HuH-7 (cell line): Measurements from ENCODE around the gene TM4SF5.

Experiments
- DNase-seq: peaks from one replicate; pipeline ENCODE4 v3.0.0; 2011; ENCODE audit warnings: low spot score

Gene TM4SF5

DNA sequence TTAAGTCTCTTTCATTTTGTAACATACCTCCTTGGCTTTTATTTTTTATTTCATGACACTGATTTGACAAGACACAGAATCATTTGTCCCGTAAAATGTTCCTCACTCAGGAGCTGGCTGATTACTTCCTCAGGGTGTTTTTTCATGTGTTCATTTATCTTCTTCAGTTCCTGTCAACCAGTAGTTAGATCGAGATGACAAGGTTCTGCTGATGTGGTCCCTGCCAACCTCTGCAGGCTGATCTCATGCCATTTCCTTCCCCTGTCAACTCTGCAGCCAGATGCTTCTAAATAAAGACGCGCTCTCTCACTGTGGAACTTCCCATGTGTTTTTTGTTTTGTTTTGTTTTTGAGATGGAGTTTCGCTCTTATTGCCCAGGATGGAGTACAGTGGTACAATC lies 23.8 kb upstream of the TM4SF5 start:
- DNase-seq = no peak

DNA sequence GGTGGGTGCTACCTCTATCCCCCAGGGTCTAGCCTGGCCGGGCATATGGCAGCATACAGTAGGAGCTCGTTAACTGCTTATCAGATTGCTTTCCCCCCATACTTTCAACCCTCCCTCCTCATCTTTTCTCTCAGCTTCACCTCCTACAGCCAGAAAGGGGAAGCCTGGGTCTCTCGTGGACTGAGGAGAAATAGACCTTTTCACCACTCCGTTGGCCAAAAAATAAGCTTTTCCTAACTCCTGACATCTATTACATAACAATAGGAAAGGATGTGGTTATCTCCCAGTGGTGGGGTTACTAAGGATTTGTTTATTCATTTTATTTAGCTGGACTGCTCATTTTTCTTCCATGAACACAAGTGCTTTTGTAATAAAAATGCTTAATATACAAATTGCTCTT lies 23.0 kb upstream of the TM4SF5 start:
- no peak for DNase-seq

DNA sequence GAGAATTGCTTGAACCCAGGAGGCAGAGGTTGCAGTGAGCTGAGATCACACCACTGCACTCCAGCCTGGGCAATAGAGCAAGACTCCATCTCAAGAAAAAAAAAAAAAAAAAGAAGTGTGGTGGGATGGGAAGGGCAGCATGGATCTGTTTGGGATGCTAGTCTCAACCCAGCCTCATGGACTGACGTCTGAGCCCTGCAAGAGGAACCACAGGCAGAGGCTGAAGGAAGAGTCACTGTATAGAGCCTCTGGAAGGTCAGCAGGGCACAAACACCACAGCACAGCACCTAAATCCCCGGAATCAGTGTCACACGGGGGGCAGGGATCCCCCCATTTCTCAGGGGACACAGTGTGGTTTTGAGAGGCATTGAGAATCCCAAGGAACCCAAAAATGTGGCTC lies 21.1 kb upstream of the TM4SF5 start:
- DNase-seq = no peak

DNA sequence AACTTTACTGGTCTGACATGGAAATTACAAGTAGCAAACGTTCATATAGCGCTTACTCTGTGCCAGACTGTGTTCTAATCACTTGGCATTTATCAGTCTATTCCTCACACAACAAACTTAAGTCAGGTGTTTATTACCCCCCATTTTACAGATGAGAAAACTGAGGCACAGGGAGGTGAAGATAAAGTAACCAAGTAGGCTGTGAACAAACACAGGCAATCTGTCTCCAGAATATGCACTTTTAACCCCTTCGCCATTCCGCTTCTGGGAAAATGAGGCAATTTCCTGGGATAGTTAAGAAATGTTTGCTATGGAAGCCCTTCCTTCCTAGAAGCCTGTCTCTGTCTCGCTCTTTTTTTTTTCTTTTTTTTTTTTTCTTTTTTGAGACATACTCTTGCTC lies 19.8 kb upstream of the TM4SF5 start:
- no peak for DNase-seq

DNA sequence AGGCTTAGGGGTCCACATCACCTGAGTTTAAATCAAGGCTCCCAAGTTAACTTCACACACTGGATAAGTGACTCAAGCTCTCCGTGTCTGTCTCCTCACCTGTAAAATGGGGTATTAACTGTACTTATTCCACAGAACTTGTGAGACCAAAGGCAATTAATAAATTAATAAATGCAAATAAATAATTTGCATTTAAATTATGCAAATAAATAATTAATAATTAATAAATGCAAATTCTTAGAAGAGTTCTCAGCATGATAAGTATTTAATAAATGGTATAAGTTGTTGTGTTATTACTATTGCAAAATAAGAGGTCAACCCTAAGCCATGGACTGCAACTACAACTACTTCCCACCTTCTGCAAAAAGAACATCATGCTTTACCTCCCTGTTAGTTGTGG lies 18.3 kb upstream of the TM4SF5 start:
- no peak for DNase-seq

DNA sequence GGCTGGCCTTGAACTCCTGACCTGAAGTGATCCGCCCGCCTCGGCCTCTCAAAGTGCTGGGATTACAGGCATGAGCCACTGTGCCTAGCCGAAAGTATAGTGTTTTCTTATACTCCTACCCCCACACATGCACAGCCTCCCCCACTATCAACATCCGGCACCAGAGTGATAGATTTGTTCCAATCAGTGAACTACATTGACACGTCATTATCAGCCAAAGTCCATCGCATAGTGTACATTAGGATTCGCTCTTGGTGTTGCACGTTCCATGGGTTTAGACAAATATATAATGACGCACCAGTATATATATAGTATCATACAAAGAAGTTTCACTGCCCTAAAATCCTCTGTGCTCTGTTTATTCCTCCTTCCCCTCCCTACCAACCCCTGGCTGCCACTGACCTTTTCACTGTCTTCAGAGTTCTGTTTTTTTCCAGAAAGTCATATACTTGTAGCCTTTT lies 11.9 kb upstream of the TM4SF5 start:
- DNase-seq = peak; percentile 46

DNA sequence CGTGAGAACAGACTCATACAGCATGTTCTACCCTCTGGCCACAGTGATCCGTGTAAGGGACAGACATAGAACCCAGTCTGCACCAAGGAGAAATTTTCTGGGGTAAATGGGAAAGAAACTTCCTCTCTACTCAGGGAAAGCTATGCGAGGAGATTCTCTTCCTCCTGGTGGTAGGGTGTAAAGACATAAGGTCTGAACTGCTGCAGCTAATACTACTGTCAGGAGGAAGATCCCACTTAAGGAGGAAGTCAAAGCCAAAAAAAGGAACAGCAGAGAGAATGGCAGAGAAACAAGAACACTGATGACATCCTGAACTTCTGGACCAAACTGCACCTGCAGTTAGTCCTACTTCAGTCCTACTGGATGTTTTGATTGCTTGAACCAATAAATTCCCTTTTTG lies 7.1 kb upstream of the TM4SF5 start:
- no peak for DNase-seq

DNA sequence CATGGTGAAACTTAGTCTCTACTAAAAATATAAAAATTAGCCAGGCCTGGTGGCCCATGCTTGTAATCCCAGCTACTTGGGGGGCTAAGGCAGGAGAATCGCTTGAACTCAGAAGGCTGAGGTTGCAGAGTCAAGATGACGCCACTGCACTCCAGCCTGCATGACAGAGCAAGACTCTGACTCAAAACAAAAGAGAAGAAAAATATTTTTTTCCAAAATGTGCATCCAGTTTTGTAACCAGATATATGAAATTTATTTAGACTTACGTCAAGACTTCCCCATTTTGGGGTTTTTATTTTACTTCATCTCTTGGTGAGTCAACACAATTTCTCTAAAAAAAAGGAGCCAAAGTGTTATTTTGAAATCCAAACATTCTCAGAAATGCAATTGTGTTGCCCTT lies 5.5 kb upstream of the TM4SF5 start:
- no peak for DNase-seq

DNA sequence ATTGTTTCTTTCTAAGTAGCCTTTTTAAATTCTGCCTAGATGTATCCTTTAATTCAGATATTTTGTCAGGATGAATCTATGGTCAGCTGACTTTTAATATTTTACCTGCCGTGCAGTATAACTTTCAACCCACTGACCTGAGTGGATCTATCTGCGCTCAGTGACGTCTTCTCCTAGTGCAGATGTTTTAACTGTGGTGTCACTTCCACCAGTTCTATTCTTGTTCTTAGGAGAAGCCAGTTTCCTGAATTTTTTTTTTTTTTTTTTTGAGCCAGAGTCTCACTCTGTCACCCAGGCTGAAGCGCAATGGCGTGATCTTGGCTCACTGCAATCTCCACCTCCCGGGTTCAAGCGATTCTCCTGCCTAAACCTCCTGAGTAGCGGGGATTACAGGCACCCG lies 5.0 kb upstream of the TM4SF5 start:
- no peak for DNase-seq

DNA sequence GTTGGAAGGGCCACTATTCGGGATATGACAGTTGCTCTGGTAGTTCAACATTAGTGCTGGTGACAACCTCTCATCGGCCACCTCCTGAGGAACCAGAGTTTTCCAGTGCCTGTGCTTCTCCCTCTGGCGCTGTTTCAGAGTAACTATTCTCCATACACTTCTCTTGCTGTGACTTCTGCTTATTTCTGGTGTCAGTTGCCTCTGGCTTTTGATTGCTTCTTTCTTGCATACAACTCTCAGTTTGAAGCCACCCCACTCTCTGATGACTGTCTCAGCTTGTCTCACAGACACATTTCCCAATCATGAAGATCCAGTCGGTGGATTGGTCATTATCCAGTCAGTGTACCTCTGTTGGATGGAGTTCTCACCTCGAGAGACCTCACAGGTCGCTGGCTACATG lies 3.4 kb upstream of the TM4SF5 start:
- no peak for DNase-seq

DNA sequence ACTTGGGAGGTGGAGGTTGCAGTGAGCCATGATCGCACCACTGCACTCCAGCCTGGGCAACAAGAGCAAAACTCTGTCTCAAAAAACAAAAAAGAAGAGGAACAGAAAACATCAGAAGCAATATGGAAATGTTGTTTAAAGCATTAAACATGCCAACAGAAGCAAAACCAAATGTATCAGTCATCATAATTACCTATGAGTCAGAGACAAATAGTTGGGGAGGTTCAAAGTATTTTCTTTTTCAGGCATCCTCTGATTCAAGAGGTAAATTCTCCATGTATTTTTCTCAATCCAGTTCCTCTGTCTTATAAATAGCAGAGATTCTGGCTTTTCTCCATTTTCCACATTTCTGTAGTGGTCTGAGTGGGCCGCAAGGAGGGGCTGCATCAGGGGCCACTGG lies 2.1 kb upstream of the TM4SF5 start:
- DNase-seq = no peak

DNA sequence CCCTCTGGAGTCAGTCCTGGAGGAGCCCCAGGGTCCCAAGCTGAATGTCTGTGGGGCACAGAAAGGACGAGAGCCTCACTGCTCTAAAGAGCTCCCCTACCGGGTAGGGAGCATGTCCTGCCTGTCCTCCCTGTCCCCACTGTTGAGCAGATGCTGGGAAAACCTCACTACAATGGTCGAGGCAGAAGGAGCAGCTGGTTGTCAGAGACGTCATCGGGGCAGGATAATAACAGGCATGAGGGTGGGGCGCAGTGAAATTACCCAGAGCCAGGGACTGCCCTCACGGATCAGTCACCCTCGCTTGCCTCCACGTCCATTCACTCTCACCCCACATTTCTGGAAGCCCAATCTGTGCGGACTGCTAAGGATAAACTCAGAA lies 538 bp downstream of the TM4SF5 start:
- DNase-seq = no peak

DNA sequence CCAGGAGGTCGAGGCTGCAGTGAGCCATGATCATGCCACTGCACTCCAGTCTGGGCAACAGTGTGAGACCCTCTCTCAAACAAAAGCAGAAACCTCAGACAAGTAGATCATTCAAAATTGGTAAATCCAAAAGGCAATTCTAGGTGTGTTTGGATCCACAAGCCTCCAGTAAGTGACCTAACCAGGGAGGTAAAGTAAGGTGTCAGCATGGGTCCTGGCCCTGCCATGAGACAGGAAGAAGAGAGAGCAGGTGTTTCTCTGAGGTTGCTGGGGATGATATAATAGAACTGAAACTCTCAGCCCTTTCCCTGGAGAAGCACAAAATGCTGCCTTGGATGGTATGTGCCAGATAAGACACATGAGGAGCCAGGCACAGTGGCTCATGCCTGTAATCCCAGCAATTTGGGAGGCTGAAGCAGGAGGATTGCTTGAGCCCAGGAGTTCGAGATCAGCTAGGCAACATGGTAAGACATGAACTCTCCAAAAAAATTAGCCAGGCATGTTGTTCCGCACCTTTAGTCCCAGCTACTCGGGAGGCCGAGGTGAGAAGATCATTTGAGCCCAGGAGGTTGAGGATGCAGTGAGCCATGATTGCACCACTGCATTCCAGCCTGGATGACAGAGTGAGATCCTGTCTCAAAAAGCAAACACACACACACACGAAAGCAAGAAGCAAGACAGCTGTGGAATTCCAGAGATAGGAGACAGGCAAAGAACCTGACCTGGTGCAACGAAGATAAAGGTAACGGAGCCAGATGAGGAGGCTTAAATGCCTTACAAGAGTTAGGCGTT lies 6.5 kb downstream of the TM4SF5 start:
- peak; percentile 60 for DNase-seq

DNA sequence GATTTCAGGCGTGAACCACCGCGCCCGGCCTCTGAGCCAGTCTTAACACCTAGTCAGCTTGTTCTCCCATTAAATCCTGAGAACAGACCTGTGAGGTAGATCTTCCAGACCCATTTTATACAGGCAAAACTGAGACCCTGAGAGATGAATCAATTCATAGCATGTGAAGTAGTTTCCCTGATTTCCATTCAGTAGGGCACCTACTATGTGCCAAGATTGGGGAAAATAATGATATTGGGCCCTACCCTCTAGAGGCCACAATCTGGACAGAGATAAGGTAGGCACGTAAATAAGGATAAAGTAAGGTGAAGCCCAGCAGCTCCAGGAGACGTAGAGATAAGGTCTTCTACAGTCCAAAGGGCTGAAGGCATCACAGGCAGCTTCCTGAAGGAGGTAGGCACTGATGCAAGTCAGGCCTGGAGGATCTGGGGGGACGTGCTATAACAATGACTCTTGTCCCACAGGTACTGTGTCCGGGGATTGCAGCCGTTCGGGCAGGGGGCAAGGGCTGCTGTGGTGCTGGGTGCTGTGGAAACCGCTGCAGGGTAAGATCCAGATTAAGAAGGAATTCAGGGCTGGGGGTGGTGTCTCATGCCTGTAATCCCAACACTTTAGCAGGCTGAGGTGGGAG lies 8.8 kb downstream of the TM4SF5 start:
- no peak for DNase-seq

DNA sequence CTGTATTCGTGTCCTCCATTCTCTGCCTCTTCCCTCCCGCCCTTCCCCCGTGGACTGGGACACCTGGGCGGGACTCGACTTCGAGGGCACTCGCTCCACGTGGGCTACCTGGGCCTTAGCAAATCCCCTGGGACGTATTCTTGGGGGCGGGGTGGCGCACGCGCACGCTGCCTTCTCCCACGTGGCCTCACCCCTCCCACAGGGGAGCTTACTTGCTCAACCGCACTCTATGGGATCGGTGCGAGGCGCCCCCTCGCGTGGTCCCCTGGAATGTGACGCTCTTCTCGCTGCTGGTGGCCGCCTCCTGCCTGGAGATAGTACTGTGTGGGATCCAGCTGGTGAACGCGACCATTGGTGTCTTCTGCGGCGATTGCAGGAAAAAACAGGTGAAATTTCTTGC lies 11.0 kb downstream of the TM4SF5 start:
- no peak for DNase-seq

DNA sequence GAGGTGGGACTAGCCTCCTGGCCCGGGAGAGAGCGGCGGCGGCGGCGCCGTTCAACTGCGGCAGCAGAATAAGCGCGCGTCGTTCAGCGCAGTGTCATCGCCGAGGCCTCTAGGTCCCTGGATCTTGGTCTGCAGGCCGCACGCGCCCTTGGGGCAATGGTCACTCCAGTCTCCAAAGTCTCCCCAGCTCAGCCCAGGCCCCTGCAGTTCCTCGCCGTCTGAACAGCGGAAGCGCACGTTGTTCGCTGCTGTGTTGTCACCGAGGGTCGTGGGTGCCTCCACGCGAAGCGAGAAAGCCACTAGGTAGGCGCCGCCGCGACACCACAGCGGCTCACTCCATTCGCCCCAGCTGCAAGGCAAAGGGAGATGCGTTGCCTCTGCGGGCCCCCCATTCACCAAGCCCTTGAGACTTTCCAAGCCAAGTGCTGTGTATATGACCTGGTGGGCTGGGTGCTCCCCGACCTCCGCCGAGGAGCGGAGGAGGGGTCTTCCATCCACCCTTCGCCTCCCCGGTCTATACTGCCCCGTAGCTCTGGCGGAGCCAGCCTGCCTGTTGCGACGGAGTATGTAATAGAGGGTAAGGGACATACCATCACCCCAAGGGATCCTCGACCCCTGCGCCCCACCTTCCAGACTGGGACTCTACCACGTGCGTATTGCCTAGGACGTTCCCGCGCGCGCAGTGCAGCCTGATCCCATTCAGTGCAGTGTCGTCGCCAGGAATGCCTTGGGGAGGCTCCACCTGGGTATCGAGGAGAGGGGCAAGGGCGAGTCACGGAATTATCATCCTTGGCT lies 13.8 kb downstream of the TM4SF5 start:
- no peak for DNase-seq

DNA sequence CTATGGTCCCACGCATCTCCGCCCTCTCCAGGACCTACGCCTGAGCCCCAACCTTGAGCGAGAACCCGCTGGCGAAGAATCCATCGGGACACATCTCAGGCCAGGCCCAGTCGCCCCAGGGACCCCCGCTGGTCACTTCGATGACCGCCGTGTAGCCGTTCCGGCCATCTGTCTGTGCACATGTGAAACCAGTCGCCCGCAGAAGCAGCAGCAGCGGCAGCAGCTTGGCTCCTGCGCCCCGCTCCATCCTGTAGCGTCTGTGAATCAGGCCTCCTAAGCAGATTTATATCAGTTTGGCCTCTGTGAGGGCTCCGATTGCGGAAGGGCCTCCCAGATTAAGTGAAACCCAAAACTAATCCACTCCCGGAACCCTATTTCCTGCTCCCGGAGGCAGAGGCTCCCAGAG lies 14.4 kb downstream of the TM4SF5 start, which contains the start of gene VMO1:
Gene VMO1 (minus strand): TSS at position 259 of the 406 bp plus-strand sequence. CDS start 12 bp downstream, at position 247.
- no peak for DNase-seq

DNA sequence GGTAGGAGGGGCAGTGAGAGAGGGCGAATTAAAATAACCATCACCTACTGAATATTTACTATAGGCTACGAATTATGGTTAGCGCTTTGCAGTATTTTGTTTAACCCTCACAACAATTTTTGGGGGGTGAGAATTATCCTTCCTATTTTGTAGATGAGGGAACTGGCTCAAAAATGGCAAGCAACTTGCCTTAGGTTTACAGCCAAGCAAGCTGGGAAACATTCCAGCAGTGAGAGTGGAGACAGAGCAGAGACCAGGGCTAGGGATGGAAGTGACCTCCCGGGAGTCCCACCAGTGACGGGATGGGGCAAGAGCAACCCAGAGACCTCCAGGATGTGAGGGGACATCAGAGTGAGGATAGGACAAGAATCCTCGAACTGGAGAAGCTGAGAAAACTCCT lies 14.8 kb downstream of the TM4SF5 start:
- DNase-seq = no peak

DNA sequence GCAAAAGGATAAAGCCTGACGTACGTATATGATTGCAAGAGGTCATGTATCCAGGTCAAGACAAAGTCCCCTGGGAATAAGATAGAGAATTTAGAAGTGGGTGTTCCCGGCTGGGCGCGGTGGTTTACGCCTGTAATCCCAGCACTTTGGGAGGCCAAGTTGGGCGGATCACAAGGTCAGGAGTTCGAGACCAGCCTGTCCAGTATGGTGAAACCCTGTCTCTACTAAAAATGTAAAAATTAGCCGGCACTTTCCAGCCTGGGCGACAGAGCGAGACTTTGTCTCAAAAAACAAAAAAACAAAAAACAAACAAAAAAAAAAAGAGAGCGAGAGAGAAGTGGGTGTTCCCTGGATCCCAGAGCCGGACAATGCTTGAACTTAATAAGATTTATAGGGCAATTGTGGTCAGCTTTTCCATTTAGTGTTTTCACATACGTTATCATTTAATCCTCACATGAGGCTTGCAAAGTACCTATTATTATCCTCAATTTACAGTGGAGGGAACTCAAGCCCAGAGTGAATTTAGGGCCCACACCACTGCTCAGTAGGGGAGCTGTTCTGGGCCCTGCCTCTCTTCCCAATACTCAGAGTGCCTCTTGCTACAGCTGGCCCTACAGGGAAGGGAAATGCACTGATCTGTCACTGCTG lies 16.6 kb downstream of the TM4SF5 start:
- DNase-seq = no peak

DNA sequence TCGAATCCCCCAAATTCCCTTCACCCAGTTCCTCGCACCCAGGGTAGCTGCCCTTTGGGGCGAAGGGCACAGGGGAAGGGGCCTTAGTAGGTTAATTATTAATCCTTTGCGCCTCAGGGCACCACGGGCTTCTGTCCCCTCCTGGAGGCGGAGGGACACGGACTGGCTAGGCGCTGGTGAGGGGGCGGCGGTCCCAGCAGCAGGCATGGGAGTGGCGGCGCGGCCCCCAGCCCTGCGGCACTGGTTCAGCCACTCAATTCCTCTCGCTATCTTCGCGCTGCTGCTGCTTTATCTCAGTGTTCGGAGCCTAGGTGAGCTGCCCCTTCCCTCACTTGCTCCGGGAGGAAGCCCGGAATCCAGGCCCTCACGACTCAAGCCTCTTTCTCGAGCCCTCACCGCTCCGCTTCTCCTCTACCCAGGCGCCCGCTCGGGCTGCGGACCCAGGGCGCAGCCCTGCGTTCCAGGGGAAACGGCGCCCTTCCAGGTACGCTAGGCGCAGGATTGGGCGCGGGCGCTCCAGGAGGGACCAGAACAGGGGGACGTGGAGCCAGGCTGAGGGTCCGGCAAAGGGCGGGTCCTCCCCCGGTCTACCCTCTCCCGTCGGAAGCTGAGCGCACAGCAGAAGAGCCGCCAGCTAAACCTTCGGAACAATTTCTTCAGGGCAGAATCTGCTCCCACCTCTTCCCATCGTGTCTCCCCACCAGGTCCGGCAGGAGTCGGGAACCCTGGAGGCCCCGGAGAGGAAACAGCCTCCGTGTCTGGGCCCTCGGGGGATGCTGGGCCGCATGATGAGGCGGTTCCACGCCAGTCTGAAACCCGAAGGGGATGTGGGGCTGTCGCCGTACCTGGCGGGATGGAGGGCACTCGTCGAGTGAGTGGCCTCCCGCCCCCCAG lies 17.4 kb downstream of the TM4SF5 start, which contains the start of gene GLTPD2:
Gene GLTPD2 (plus strand): TSS at position 158 of the 894 bp plus-strand sequence. CDS start 48 bp downstream, at position 206.
- peak; percentile 75 for DNase-seq

DNA sequence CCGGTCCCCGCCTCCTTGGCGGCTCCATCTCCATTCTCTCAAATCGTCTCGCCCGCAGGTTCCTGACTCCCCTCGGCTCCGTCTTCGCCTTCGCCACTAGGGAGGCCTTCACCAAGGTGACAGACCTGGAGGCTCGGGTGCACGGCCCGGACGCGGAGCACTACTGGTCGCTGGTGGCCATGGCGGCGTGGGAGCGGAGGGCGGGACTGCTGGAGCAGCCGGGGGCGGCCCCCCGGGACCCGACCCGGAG lies 17.9 kb downstream of the TM4SF5 start:
- no peak for DNase-seq
